ENCODE measurements around the gene IMMT. TPM values are rescaled to one million over a fixed set of nuclear protein-coding genes. Genes with fewer than 3 reads are reported as not detected.

The IMMT gene
- polyA plus RNA-seq, 1 experiment = 69.2 TPM

DNA sequence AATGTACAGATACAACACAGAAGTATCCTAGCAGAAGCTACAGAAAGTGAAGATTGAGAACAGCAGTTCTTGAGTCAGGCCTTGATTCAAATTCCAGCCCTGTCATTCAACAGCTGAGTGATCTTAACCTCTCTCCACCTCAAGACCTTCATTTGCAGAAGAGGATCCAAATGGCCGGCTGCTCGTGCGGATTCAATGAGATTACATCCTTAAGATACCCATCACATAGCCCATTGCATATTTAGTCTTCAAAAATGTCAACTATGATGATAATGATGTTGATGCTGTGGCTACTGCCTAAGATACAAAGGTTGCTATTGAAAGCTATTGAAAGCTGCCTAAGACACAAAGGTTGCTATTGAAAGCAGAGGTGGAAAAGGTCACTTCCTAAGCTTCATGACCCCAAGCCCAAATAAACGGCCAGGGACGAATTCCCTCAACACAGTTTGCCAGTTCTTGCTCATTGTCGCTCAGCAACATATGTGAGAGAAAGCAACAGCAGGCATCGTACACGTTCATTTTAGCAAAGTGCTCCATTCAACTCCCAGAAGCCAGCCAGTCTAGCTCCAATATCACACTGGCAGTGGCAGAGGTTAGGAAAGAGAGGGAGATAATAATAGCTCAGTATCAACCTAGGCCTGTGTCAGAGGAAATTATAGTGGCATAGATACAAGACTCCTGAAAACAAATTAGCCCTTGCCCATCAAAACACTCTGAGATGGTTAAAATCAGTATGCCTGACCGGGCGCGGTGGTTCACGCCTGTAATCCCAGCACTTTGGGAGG lies 40.1 kb upstream of the IMMT start:
- Histone ChIP-seq H3K27ac (ENCODE audit: low read depth, low read length) (no peak overlapping the region), H3K4me3 (ENCODE audit: low read depth, low read length) (no peak overlapping the region), H3K9me3 (ENCODE audit: control insufficient read depth, insufficient read depth, low read length) (no peaks in the 10 kb centered on the region), H3K27me3 (ENCODE audit: control insufficient read depth, insufficient read depth, low read length) (peaks cover 13% of the 10 kb centered on the region)
- TF ChIP-seq, protein P1, sequence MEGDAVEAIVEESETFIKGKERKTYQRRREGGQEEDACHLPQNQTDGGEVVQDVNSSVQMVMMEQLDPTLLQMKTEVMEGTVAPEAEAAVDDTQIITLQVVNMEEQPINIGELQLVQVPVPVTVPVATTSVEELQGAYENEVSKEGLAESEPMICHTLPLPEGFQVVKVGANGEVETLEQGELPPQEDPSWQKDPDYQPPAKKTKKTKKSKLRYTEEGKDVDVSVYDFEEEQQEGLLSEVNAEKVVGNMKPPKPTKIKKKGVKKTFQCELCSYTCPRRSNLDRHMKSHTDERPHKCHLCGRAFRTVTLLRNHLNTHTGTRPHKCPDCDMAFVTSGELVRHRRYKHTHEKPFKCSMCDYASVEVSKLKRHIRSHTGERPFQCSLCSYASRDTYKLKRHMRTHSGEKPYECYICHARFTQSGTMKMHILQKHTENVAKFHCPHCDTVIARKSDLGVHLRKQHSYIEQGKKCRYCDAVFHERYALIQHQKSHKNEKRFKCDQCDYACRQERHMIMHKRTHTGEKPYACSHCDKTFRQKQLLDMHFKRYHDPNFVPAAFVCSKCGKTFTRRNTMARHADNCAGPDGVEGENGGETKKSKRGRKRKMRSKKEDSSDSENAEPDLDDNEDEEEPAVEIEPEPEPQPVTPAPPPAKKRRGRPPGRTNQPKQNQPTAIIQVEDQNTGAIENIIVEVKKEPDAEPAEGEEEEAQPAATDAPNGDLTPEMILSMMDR (IDR thresholded peaks at IDR 0.05; ENCODE audit: low read depth, low read length) = no peak
- ChIA-PET POLR2A (no interaction called here), CTCF (interaction anchor here (2.1 kb wide), 1 partner anchor 14 kb away, joined by 8 read pairs; no protein-coding TSS in a partner anchor)
- DNase-seq (ENCODE audit: low read depth, low spot score) = no peak

DNA sequence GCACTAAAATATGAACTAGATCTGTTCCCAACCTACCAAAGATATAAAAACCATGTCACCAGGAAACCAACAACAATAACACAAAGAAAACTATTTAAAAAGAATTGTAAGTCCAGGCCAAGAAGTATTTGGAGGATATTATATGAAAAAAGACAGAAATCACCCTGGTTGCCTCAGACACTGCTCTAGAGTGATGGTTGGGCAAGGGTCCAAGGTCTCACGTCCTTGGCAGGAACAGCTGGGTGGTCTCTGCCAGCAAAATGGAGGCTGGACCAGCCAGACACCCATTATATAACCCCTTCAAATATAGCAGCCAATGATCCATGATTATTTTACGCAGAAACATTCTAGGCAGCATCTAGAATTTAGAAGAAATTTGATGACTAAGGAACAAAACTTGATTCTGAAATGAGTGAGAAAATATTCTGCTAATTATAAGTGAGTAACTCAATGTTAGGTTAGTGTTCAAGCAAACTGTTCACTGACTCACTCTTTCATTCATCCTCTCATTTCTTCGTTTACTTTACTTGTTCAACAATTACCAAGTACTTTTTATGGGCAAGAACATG lies 39.4 kb upstream of the IMMT start:
- no peak overlapping the region for H3K4me3 ChIP-seq (ENCODE audit: low read depth, low read length)
- DNase-seq (ENCODE audit: low read depth, low spot score) = no peak
- H3K27me3 ChIP-seq (ENCODE audit: control insufficient read depth, insufficient read depth, low read length) = peaks cover 5% of the 10 kb centered on the region
- H3K27ac ChIP-seq (ENCODE audit: low read depth, low read length) = no peak overlapping the region
- TF ChIP-seq, protein P1 (IDR thresholded peaks at IDR 0.05; ENCODE audit: low read depth, low read length) = no peak
- no peaks in the 10 kb centered on the region for H3K9me3 ChIP-seq (ENCODE audit: control insufficient read depth, insufficient read depth, low read length)
- POLR2A ChIA-PET = no interaction called here
- CTCF ChIA-PET = no interaction called here

GRCh38 chr2:86233436-86233835 lies 38.2 kb upstream of the IMMT start:
- ChIA-PET POLR2A (no interaction called here), CTCF (interaction anchor here (1.4 kb wide), 1 partner anchor 13 kb away, joined by 7 read pairs; no protein-coding TSS in a partner anchor)
- Histone ChIP-seq H3K27ac (ENCODE audit: low read depth, low read length) (no peak overlapping the region), H3K4me3 (ENCODE audit: low read depth, low read length) (no peak overlapping the region), H3K27me3 (ENCODE audit: control insufficient read depth, insufficient read depth, low read length) (peaks cover 5% of the 10 kb centered on the region), H3K9me3 (ENCODE audit: control insufficient read depth, insufficient read depth, low read length) (no peaks in the 10 kb centered on the region)
- TF ChIP-seq, protein P1 (IDR thresholded peaks at IDR 0.05; ENCODE audit: low read depth, low read length) = no peak
- DNase-seq (ENCODE audit: low read depth, low spot score) = no peak

GRCh38 chr2:86232910-86233309 lies 37.6 kb upstream of the IMMT start:
- TF ChIP-seq, protein P1 (IDR thresholded peaks at IDR 0.05; ENCODE audit: low read depth, low read length) = no peak
- Histone ChIP-seq H3K4me3 (ENCODE audit: low read depth, low read length) (no peak overlapping the region), H3K9me3 (ENCODE audit: control insufficient read depth, insufficient read depth, low read length) (no peaks in the 10 kb centered on the region), H3K27ac (ENCODE audit: low read depth, low read length) (no peak overlapping the region), H3K27me3 (ENCODE audit: control insufficient read depth, insufficient read depth, low read length) (peaks cover 6% of the 10 kb centered on the region)
- no peak for DNase-seq (ENCODE audit: low read depth, low spot score)
- CTCF ChIA-PET = interaction anchor here (1.4 kb wide), 1 partner anchor 12 kb away, joined by 7 read pairs; no protein-coding TSS in a partner anchor
- POLR2A ChIA-PET = no interaction called here

- no peak overlapping the region for H3K4me3 ChIP-seq (ENCODE audit: low read depth, low read length)
- peaks cover 8% of the 10 kb centered on the region for H3K27me3 ChIP-seq (ENCODE audit: control insufficient read depth, insufficient read depth, low read length)
- TF ChIP-seq, protein P1 (IDR thresholded peaks at IDR 0.05; ENCODE audit: low read depth, low read length) = no peak
- POLR2A ChIA-PET = no interaction called here
- DNase-seq (ENCODE audit: low read depth, low spot score) = no peak
- CTCF ChIA-PET = interaction anchor here (1.4 kb wide), 1 partner anchor 11 kb away, joined by 7 read pairs; no protein-coding TSS in a partner anchor
- H3K27ac ChIP-seq (ENCODE audit: low read depth, low read length) = no peak overlapping the region
- H3K9me3 ChIP-seq (ENCODE audit: control insufficient read depth, insufficient read depth, low read length) = no peaks in the 10 kb centered on the region
These were observed 37.1 kb upstream of the IMMT start for GRCh38 chr2:86232373-86232784.

Measured in AG04450 (cell line).